Activated CD4-positive, alpha-beta T cell treated with anti-CD3 and anti-CD28 coated beads, Interleukin-2, Interleukin-4, amounts not matched to agents 100 ng/mL and 50 ng/mL, durations not matched to agents 16 hours and 8 hours (primary cell): ENCODE results near the gene CHRDL1.

Source experiments
- DNase-seq: peaks from one replicate; pipeline ENCODE4 v3.0.0-alpha.2; 2020; ENCODE audit warnings: low spot score

Gene CHRDL1

GRCh38 chrX:110741213-110741796 is 54.3 kb downstream of the CHRDL1 start:
- no peak for DNase-seq

GRCh38 chrX:110734894-110735541 is 60.6 kb downstream of the CHRDL1 start:
- DNase-seq: no peak

GRCh38 chrX:110734271-110734670 is 61.3 kb downstream of the CHRDL1 start:
- no peak for DNase-seq

- no peak for DNase-seq
Observed at GRCh38 chrX:110733166-110733565, 62.5 kb downstream of the CHRDL1 start.

GRCh38 chrX:110732266-110732665 is 63.4 kb downstream of the CHRDL1 start:
- DNase-seq: no peak

DNA sequence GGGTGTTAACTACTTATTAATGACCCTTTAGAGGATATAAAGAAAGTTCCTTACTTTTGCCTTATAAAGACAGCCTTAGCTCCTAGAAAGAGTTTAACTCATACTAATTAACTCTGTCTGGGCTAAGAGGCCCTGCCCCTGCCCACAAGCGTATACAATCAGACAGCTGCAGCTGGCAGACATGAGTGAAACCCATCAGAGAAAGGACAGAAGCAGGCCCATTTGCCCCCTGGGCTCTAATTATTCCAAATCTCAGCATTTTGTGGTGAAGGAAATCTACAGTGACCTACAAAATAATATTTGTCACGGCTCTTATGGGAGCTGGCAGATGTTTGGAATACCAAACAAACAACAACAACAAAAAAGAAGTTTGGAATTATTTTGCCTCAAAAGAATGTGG is 71.8 kb downstream of the CHRDL1 start:
- no peak for DNase-seq

DNA sequence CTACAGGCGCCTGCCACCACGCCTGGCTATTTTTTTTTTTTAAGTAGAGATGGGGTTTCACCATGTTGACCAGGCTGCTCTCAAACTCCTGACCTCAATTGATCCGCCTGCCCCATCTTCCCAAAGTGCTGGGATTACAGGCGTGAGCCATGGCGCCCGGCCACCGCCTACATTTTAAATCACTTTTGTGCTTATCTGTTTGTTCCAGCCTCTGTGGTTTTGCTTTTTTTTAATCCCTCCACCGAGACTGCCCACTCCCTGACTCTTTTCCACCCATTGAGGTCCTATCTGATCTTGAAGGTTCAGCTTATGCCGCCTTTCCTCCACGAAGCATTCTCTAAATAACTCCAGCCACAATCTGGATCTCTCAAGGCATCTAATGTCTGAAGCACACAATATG is 73.5 kb downstream of the CHRDL1 start:
- no peak for DNase-seq

DNA sequence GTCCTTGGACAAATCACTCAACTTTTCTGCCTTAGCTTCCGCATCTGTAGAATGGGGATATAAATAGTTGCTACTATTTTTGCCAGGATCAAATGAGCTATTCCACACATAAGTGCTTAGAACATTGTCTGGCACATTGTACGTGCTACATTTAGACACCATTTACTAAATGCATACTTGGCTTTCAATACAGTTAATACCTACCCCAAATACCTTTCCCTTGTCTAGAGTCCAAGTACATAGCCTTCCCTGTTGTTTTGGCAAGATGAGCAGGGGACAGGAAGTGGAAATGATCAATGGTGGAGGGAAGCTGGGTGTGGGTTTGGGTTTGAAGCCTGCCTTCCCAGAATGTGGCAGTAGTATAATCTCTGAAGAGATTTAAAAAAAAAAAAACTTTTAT is 82.0 kb downstream of the CHRDL1 start:
- no peak for DNase-seq

- DNase-seq: no peak
Observed at GRCh38 chrX:110706446-110706845, 89.2 kb downstream of the CHRDL1 start.

DNA sequence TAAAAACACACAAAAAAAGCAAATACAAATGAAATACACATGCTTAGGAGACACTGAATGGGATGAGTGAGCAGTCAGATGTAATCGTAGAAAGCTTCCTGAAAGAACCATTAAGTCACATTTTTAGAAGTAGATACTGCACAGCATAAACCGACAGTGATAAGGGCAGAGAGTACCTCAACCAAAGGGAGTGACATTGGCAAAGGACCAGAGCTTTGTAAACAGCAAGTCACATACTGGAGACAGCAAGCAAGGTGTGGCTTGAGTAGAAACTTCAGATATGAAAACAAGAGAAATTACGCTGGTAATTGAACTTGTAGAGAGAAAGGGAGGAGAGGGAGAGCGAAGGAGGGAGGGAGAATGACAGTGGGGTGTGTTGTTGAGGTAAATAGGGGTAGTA is 92.0 kb downstream of the CHRDL1 start:
- no peak for DNase-seq

DNA sequence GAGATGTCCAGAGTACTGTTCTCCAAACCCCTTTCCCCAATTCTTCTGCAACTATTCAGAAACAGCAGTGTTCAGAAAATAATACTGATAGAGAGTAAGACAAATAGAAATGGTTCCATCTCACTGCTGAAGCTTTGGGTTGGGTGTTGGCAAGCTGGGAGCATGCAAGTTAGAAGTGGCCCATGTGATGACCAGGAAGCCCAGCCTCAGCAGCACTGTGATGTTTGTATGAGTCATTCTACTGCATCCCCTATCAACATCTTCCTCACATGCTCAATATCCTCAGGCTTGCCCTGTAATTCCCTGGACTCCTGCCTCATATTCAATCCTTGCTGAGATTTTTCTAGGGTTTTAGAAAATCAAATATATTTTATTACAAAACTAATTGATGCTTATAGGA is 96.5 kb downstream of the CHRDL1 start:
- DNase-seq: no peak

DNA sequence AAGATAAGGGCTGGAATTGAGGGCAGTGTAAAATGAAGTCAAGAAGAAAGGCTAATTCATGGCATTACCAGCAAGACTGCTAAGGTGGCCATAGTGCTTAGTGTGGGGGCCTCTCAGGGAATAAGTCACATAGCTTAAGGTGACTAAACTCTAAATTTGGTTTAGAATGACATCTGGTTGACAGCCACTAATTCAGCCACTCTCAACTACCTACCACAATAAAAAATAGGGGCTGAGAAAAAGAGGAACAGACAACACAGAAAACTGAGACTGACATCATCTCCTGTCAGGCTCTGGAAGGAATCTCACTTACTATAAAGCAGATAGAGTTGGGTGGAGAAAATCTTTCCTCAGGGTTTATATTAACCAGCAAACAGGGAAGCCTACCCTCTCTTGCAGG is 96.9 kb downstream of the CHRDL1 start:
- no peak for DNase-seq

GRCh38 chrX:110692866-110693265 is 102.8 kb downstream of the CHRDL1 start:
- no peak for DNase-seq

GRCh38 chrX:110691446-110691845 is 104.2 kb downstream of the CHRDL1 start:
- no peak for DNase-seq

DNA sequence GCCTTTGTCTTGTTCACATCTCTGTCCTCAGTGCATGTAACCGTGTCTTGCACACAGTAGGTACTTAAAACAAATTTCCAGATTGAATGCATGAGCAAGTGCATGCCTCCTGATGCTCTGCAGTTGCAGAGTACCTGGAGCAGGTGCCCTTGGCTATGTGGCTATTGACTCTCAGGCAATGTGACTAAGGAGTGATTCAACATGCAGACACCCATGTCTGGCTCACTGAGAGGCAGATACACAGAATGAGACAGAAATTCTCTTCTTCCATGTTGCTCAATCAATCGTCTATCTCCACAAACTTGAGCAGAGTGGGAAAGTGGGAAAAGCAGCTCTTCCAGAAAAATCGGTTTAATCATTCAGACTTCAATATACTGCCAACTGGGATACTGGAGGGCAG is 111.0 kb downstream of the CHRDL1 start:
- DNase-seq: no peak

GRCh38 chrX:110683925-110684324 is 111.7 kb downstream of the CHRDL1 start:
- no peak for DNase-seq

DNA sequence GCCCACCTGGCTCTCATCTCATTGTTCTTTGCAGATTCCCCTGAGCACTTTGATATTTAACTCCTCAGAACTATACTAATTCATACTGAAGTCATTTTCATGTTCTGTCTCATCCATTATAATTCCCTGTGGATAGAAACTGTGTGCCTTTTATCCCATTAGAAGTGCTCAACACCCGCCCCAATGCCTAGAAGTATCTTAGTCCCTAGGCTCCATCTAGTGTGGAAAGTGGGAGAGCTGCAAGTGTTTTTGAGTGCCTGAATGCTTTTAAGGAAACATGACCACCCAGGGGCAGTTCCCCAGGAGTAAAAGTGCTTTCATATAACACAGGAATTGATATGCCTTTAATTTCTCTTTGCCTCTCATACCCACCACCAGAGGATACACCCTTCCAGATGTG is 117.0 kb downstream of the CHRDL1 start:
- DNase-seq: no peak

GRCh38 chrX:110675886-110676285 is 119.7 kb downstream of the CHRDL1 start:
- DNase-seq: no peak

GRCh38 chrX:110671068-110671803 is 124.4 kb downstream of the CHRDL1 start:
- DNase-seq: no peak

DNA sequence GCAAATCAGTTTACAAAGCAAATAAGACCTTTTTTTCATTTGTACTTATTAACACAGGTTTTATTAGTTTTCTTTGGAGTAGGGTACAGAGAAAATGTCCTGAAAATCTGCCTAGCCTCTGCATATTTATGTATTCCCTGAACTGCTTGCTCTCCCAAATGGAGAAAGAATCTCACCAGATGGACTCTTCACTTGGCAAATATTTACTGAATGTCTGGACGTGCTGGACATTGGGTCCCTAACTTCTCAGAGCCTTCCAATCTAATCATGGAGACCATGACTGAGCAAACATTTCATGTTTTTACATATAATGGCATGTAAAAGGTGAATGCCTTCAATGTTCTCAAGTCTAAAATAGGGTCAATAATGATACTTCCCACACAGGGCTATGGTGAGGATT is 126.0 kb downstream of the CHRDL1 start:
- no peak for DNase-seq

DNA sequence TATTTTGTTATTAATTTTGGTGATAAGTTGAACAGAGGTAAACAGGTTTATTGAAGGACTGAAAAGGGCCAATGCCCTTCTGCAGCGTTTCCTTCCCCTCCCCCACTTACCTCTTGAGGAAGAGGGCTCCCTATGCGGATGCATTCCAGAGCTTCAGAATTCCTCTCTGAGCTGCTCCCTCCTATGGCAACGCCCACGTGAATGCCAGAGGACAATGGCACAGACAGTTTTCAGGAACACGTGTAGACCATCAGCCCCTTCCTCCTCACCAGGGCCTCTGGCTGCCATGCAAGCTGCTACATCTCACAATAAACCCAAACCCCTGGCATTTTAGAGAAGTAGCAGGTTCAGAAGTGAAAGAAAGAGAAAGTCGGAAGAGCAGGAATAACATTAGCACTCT is 127.9 kb downstream of the CHRDL1 start:
- DNase-seq: no peak

DNA sequence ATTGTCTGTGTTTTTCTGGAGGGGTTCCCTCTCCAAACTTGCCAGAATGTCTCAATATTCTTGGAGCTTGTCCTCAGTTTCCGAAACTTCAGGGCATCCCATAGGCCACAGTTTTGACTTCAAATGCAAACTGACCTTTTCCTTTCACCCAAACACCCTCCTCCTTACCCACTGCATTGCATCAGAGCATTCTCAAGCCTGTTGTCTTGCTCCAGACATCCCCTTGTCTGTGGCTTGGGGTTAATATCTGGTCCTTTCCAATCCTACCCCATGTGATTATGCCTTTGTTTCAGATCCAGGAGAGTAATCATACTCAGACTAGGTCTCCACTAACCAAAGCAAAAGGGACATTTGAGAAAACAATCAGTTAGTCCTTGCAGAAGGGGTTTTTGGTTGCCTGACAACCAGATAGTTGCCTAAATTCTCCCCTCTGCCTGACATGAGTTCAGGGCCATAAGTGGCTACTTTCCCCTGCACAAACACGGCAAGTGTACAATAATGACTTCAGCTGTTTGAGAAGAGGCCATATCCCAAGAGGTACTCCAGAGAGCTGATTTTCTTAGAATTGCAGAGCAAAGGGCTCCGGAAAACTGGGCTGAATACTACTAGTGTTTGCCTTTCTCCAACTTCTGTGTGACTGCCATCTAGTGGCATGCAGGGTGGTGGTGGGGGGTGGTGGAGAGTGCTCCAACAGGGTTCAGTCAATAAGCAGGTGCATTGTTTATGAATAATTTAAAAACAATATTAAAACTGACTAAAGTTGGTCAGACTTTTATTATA is 130.2 kb downstream of the CHRDL1 start:
- peak; percentile 27 for DNase-seq

DNA sequence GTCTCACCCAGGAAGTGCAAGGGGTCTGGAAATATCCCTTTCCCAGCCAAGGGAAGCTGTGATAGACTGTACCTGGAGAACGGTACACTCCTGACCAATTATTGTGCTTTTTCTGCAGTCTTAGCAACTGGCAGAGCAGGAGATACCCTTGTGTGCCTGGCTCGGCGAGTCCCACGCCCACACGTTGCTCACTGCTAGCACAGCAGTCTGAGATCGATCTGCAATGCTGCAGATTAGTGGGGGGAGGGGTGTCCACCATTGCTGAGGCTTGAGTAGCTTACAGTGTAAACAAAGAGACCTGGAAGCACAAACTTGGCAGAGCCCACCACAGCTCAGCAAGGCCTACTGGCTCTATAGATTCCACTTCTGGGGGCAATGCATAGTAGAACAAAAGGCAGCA is 138.5 kb downstream of the CHRDL1 start:
- DNase-seq: no peak
